ENCODE results near the gene RNF223. TPM values are rescaled to one million over a fixed set of nuclear protein-coding genes. Genes with fewer than 3 reads are reported as not detected.

The RNF223 gene
- polyA plus RNA-seq, 2 of the 4 experiments (the other 2 are of a cell fraction), result 0.08 TPM; not detected in 1

GRCh38 chr1:1085911-1086841, 12.1 kb upstream of the RNF223 start:
- TF ChIP-seq CHD2 (IDR thresholded peaks at IDR 0.05; ENCODE audit: low read length, partially characterized antibody), result no peak
- TF ChIP-seq TP53 (CRISPR knock-in tag; IDR thresholded peaks at IDR 0.05), result no peak
- TF ChIP-seq FOXS1 (CRISPR knock-in tag; IDR thresholded peaks at IDR 0.05), result no peak
- no peak for TF ChIP-seq MYC (IDR thresholded peaks at IDR 0.05; ENCODE audit: borderline replicate concordance, low read length)
- no peak for TF ChIP-seq HES2 (IDR thresholded peaks at IDR 0.05)
- no peak for TF ChIP-seq ZC3H11A (IDR thresholded peaks at IDR 0.05)
- TF ChIP-seq CHD4 (IDR thresholded peaks at IDR 0.05; ENCODE audit: borderline replicate concordance), result no peak
- Histone ChIP-seq H3K9me3 (no peaks in the 10 kb centered on the region), H3K4me2 (no peak overlapping the region), H3K4me1 (no peaks in the 10 kb centered on the region), H3K27ac (no peak overlapping the region), H3K4me3 (no peak overlapping the region)
- DNase-seq (ENCODE audit: low read depth in 1 of 2, low spot score in 1 of 2) (no peak), ATAC-seq (no peak), FAIRE-seq (no peak)
- ChIA-PET POLR2A (no interaction called here), CTCF (interaction anchor here (0.8 to 1.0 kb wide), 3 partner anchors 84 to 110 kb away, joined by 3 to 4 read pairs (median 3); no protein-coding TSS in a partner anchor)
- WGBS (ENCODE audit: missing lambda C conversion rate), result 93% methylated on average over 14 of the region's 38 CpGs

GRCh38 chr1:1085171-1085841, 11.2 kb upstream of the RNF223 start:
- POLR2A ChIA-PET, result no interaction called here

GRCh38 chr1:1084372-1085170, 10.5 kb upstream of the RNF223 start:
- CTCF ChIA-PET, result interaction anchor here (0.6 to 1.0 kb wide), 2 partner anchors 38 to 719 kb away, joined by 3 read pairs; no protein-coding TSS in a partner anchor
- whole genome bisulfite sequencing (ENCODE audit: missing lambda C conversion rate), result 92% methylated on average over 12 of the region's 38 CpGs
- POLR2A ChIA-PET, result no interaction called here
- no peak for ATAC-seq
- no peak for FAIRE-seq
- no peak for TF ChIP-seq JUN (IDR thresholded peaks at IDR 0.05)
- TF ChIP-seq MAZ (IDR thresholded peaks at IDR 0.05; ENCODE audit: borderline replicate concordance, low read depth, low read length), result no peak
- no peak for TF ChIP-seq CBX8 (IDR thresholded peaks at IDR 0.05)
- no peak for TF ChIP-seq KDM5A (IDR thresholded peaks at IDR 0.05)
- DNase-seq (ENCODE audit: low read depth in 1 of 2, low spot score in 1 of 2), result no peak
- Histone ChIP-seq H3K4me1 (peaks cover 8% of the 10 kb centered on the region; the same call in 1 of the 3 replicates), H3K27ac (no peak overlapping the region), H3K4me3 (no peak overlapping the region), H3K9me3 (no peaks in the 10 kb centered on the region), H3K4me2 (no peak overlapping the region)

More at GRCh38 chr1:1085171-1085841, 11.2 kb upstream of the RNF223 start:
- H3K4me3 ChIP-seq, result no peak overlapping the region
- DNase-seq (ENCODE audit: low read depth in 1 of 2, low spot score in 1 of 2), result no peak
- 0 out of 6 replicates have a peak, but pooled peaks of 1 of the 2 experiments have one; percentile 4 for ATAC-seq
- TF ChIP-seq ESRRA (IDR thresholded peaks at IDR 0.05; ENCODE audit: borderline replicate concordance, low read length) (no peak), EHMT2 (IDR thresholded peaks at IDR 0.05; ENCODE audit: low read depth) (no peak), FOSL2 (IDR thresholded peaks at IDR 0.05) (no peak), FOSL2 (CRISPR knock-in tag; IDR thresholded peaks at IDR 0.05) (no peak), BHLHE40 (IDR thresholded peaks at IDR 0.05; ENCODE audit: low read depth, low read length) (no peak), EHF (CRISPR knock-in tag; IDR thresholded peaks at IDR 0.05) (no peak)
- H3K9me3 ChIP-seq, result no peaks in the 10 kb centered on the region
- CTCF ChIA-PET, result interaction anchor here (0.6 to 1.0 kb wide), 2 partner anchors 83 to 719 kb away, joined by 3 to 4 read pairs; no protein-coding TSS in a partner anchor
- FAIRE-seq, result no peak
- no peak overlapping the region for H3K27ac ChIP-seq
- H3K4me2 ChIP-seq, result no peak overlapping the region
- 0 out of 3 replicates have a peak, but pooled peaks cover 3% of the 10 kb centered on the region for H3K4me1 ChIP-seq
- WGBS (ENCODE audit: missing lambda C conversion rate), result 84% methylated on average over 8 of the region's 30 CpGs
